ENCODE data around the gene PCSK7.

Gene PCSK7

DNA sequence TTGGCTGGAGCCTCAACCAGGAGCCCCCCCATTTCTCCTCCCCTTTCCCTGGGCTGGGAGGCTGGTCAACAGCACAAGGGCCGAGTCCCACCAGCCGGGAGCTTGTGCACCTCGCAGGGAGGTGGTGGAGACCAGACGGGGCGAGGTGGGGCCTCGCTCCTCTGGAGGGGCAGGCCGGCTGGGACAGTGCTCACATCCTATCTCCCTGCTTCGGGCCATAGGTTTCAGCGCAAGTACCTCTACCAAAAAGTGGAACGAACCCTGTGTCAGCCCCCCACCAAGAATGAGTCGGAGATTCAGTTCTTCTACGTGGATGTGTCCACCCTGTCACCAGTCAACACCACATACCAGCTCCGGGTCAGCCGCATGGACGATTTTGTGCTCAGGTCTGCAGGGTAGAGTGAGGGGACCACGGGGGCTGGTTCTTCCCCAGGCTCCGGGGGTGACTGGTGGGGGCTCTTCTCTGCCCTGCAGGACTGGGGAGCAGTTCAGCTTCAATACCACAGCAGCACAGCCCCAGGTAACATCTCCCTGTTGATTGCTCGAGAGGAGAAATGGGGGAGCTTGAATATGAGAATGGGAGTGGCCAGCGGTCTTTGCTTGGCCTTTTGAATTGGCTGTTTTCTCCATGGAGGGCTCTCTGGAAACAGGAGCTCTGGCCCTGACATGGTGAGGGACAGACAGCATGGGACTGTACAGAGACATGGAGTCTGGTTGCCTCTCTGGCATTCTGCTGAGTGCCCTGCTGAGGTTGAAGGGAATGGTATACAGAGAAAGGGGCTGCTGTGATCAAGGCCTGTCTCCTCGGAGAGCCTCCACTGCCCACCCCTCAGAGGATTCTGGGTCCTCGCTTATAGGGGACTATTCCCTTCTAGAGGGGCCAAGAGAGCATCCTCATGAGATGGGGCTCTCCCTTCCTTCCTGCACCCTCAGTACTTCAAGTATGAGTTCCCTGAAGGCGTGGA is 50.0 kb downstream of the PCSK7 start:
- no peak for DNase-seq (ENCODE audit: low spot score)

DNA sequence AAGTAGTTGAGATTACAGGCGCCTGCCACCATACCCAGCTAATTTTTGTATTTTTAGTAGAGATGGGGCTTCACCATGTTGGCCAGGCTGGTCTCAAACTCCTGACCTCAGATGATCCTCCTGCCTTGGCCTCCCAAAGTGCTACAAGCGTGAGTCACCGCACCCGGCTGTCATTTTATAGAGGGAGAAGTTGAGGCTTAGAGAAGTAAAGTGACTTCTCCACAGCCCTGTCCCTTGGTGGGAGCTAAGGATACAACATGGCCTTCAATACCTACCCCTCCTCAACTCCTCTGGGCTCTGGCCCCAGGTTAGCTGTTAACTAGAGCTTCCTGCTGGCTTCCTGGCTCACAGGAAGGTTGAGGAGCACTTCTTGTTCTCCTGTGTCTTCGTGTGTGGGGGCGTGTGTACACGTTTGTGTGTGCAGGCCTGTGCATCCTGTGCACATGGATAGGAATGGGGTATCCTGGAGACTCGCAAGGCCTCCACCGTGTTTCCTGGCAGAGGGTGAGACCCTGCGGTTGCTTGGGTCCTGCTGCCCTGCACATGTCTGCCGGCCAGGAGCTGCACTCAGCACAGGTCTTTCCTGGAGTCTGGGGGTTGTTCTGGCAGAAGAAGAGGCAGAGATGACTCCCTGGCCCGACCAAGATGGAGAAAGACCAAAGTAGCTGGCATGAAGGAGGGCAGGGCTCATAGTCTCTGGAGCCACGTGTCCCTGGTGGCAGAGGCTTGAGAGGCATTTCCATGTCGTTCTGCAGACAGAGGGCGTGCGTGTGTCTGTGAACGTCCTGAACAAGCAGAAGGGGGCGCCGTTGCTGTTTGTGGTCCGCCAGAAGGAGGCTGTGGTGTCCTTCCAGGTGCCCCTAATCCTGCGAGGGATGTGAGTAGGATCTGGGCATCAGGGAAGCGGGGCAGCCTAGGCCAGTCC is 51.0 kb downstream of the PCSK7 start:
- DNase-seq (ENCODE audit: low spot score): peak; percentile 78

DNA sequence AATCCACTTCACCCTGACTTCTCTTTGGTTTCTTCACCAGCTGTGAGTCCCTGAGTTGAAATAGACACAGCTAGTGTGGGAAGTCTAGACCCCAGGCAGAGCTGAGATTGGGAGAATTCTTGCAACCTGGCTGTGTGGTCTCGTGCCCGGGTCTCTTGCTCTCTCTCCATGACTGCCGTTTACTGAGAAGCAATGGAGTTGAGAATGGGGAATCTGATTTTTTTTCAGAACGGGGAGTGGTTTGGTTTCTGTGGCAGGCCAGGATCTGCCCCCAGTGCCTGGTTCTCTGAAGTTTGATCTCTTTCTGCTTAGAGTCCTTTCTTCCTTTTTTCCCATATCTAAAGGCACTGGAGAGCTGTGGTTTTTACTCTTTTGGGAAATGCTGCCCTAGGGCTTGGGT is 51.9 kb downstream of the PCSK7 start:
- DNase-seq (ENCODE audit: low spot score): no peak

DNA sequence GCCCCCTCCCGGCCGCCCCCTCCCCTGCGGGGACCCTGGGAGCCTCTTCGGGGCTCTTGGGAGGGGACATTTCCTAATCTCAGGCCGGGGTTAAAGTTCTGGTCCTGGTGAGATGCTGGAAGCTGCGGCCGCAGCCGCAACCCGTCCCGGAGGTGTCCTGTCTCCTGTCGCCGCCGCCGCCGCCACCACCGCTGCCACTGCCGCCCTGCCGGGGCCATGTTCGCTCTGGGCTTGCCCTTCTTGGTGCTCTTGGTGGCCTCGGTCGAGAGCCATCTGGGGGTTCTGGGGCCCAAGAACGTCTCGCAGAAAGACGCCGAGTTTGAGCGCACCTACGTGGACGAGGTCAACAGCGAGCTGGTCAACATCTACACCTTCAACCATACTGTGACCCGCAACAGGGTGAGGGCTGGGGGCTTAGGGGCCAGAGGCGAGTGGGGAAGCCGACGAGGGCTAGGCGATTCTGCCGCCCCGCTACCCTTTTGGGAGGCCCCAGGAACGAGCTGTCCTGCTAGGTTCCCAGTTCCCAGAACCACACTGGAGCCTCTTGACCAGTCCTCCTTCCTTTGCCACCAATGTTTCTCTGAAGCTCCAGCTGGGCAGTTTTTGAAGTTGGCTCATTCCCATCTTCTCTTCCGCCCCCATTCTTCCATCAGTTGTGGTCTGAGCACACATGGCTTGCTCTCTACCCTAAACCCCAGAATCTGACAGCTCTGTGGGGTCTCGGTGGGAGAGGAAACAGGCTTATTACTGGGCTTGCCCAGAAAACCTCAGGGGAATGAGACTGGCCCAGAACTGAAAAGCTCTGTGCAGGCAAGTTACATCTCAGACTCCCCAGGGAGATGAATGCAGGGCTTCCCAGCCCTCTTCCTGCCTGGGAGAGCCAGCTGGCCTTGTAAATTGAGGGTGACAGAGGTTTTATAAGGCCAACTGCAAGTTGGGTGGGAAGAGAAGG is 52.5 kb downstream of the PCSK7 start:
- peak; percentile 71 for DNase-seq (ENCODE audit: low spot score)

DNA sequence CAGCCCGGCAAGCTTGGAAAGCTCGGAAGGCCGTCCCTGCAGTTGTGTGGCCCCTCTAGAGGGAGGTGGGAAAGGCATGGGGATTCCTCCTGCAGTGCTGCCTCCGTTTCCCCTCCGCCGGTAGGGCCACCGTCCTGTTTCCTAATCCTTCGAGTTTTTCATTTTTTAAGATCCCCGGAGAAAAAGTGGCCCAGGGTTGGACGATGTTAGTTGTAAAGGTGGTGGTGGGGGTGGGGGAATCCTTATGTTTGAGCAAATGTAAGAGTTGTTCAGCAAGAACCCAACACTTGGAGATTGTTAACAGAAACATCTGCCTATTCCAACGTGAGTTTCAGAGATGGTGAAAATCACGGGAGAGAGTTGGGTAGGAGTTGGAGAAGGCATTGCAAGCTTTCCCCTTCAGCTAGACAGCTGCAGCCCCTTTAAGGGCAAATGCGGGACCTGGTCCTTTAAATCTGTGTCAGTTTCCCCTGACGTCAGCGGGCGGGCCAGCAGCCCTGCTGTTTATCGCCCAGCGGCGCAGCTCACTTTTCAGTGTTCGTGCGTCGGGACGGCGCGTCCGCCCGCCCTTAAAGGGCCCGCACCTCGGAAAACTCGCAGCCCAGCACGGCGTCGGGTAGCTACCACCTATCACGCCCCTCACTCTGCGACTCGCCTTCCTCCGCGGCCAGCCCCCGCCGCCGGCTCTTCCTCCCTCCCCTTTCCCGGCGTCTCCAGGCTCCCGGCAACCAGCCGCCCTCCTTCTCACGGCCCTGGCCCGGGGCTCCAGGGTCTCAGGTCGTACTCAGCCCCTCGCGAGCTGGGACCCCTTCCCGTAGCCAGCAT is 53.5 kb downstream of the PCSK7 start, which contains the start of gene SIDT2:
Gene SIDT2, plus strand, starts transcription at position 534 of the 825 bp plus-strand sequence. CDS start 521 bp downstream, outside the sequence.
- DNase-seq (ENCODE audit: low spot score): peak; percentile 93

DNA sequence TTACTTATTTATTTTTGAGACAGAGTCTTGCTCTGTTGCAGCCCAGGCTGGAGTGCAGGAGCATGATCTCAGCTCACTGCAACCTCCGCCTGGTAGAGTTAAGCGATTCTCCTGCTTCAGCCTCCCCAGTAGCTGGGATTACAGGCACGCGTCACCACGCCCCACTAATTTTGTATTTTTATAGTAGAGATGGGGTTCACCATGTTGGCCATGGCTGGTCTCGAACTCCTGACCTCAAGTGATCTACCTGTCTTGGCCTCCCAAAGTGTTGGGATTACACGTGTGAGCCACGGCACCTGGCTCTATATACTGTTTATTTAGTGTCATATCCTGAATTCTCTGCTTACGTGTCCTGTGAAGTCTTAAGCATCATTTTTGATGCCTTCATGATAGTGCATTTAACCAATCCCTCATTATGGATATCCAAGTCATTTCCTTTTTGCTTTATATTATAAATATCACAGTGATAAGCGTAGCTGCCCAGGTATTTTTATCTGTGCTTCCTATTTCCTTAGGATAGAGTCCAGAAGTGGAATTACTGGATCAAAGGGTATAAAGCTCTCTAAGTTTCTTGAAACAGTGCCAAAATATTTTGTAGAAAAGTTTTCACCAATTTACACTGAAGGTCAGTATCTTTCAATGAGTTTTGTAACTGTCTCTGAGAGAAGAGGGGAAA is 54.2 kb downstream of the PCSK7 start:
- DNase-seq (ENCODE audit: low spot score): no peak

DNA sequence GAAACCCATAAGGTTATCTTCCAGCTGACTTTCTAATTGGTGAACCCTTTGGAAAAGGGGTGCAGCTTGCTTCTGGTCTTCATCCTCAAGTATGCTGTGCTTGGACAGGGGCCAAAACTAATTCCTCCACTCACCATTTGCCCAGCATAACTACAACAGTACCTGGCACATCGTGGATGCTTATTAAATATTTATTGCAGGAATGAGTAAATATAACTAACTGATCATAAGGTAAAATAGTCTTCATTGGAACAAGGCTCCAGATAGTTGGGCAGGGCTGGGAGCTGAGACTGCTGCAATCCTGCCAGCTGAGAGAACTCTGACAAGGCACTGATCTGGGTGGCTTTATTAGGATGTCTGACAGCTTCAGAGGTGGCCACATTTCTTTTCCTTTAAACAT is 55.7 kb downstream of the PCSK7 start:
- DNase-seq (ENCODE audit: low spot score): no peak

DNA sequence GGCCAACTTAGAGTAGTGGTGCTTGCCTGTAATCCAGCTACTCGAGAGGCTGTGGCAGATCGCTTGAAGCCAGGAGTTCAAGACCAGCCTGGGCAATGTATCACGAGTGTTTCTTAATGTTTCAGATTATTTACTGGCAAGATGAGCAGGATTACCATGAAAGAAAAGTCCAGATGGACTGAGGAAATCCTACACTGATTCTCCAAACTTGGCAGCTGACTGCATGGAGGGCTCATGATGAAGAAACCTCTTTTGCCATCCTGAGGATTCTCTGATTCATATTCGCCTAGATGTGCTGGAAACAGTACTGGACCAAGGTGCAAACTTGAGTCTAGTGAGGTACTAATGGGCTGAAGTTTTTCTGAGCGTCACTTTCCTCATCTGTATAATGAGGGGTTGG is 56.1 kb downstream of the PCSK7 start:
- no peak for DNase-seq (ENCODE audit: low spot score)

DNA sequence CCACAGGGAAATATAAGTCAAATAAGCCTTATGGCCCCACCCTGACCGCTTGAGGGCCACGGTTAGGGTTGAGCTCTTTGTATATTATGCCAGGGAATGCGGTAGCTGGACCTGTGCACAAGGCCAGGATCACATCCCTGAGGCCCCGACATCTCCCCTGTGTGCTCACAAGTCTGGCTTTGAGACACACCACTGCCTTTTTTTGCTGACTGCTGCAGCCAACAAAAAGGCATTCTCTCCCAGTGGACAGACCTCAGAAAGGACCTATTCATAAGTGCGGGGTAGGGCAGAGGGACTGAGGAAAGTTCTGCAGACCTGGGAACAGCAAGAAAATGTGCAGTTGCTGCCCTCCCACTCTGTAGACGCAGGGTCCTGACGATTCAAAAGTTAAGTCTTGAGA is 56.8 kb downstream of the PCSK7 start:
- DNase-seq (ENCODE audit: low spot score): peak; percentile 11

DNA sequence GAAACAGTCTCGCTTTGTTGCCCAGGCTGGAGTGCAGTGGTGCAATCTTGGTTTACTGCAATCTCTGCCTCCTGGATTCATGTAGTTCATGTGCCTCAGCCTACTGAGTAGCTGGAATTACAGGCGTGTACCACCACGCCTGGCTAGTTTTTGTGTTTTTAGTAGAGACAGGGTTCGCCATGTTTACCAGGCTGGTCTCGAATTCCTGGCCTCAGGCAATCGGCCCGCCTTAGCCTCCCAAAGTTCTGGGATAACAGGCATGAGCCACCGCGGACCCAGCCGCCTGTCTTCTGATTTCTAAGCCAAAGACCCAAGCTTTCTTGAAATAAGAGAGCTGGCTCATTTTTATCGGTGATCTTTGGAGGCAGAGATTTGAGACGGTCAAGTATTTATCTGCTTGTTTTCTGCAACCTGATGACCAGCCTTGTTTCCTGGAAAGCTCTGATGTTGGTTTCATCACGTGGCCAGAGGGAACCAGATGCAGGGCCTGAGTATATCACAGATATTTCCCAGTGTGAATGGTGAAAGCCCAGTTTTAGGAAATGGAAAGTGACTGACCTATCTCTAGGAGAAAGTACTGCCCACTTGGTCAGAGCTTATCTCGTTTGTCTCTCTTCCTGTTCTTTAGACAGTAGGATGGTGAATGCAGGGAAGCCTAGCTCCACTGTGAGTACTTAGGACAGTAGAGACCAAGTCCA is 59.0 kb downstream of the PCSK7 start:
- no peak for DNase-seq (ENCODE audit: low spot score)

DNA sequence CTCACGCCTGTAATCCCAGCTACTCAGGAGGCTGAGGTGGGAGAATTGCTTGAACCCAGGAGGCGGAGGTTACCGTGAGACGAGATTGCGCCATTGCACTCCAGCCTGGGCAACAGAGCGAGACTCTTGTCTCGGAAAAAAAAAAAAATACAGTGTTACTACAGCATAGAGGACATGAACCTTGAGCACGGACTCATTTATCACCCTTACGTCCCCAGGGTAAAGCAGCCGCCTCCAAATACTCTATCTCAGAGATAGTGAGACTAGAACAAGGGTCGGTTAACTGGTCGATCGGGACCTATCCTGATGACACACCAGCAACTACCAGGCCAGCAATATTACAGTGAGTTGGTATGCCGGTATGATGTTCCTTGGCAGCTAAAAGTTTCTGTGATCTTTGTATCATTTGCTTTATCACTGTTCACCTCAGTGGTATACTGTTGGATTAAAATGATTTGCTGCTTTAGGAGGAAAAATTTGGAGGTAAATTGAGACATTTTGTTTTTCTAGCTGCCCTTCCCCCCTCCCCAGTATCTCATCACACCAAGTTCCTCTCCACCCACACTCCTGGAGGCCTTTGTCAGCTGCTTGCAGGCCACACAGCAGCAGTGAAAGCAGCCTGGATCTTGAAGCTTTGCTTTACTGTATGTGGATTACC is 60.3 kb downstream of the PCSK7 start:
- no peak for DNase-seq (ENCODE audit: low spot score)

DNA sequence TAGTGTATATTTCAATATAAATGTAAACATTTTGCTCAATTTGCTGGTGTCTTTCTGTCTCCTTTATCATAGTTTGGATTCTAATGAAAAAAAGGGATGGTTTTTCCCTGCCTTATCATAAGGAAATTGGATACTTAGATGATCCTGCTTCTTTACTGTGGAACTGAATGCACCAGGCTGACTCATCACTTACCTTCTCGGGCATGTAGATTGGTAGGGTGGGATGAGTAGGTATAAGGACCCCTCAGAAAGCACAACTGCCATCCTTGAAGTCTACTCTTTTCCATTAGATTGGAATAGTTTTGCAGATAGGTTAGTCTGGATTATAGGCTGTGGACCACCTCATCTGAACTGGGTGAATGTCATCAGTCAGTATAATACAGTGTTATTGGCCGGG is 60.9 kb downstream of the PCSK7 start:
- DNase-seq (ENCODE audit: low spot score): no peak

DNA sequence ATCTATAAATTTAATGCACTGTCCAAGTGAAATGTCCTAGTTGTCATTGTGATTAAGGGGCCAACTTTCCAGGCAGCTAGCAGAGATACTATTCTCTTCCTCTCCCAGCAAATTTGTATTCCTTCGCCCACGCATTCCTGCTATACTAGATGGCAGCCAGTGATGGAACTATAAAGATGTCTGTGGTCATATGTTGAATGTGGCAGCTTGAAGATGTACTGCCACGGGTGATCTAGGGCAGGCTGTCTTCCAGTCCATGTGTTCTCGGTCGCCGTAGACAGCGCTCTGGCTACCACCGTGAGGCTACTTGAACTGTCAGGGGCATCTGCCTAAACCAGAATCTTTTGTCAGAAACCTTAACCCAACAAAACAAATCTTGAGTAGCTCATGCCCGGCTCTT is 61.7 kb downstream of the PCSK7 start:
- no peak for DNase-seq (ENCODE audit: low spot score)

DNA sequence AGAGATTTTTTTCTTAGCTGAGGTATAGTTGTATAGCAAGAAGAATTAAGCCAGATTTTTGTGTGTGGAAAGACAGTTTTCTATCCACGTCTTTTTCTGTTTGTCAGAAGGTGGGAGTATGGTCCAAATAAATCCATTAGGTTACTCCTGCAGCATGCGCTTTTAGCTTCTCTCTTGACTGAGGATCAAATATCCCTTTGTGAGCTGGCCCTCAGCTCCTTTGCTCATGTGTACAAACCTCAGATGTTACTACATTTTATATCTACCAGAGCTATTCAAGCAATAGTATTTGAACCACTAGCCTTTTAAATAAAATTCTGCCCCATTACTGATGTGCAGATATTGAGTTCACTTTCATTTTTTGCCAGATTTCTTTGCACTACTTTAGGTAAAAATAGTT is 62.1 kb downstream of the PCSK7 start:
- DNase-seq (ENCODE audit: low spot score): no peak

DNA sequence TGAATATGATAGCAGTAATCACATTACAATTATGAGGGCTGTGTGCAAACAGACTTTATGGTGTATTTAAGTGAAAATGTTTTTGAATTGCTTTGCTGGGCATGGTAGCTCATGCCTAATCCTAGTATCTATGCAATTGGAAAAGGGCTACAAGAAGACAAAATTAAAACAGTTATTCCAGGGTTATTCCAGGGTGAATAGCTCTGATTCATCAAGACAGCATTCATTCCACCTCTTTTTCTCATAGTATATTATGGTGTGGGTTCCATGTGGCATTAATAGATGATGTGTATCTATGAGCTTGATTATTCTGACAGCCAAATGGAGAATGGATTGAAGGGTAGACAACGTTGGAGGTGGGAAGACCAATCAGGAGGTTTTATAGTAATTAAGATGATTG is 65.4 kb downstream of the PCSK7 start:
- DNase-seq (ENCODE audit: low spot score): no peak

DNA sequence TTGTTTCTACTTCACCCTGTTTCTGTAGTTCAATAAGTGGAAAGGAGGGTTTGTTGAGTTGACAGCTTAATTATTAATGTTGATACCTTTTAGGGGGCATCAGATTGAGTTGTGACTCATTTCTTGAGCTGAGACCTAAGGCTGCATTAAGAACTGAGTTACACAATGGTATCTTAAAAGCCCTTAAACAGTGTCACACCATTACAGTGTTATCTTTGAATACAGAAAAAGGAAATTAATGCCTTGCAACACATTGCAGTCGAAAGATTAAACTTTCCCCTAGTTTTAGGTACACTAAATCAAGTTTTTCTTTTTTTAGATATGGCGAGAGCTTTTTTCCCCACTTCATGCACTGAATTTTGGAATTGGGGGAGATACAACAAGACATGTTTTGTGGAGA is 71.0 kb downstream of the PCSK7 start:
- no peak for DNase-seq (ENCODE audit: low spot score)

DNA sequence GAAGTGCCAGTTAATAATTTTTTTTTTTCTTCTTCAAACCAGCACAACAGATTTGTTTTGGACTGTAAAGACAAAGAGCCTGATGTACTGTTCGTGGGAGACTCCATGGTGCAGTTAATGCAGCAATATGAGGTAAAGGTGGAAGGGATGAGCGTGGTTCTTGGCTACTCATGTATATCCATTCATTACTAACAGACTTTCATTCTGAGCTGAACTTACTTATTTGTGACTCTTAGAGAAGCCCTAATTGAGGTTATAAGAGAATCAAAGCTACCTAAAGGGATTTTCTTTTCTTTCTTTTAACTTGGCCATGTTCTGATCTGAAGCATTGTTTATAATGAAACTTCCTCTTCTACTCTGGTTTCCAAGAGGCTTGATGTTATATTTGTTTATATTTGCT is 72.0 kb downstream of the PCSK7 start:
- DNase-seq (ENCODE audit: low spot score): no peak

DNA sequence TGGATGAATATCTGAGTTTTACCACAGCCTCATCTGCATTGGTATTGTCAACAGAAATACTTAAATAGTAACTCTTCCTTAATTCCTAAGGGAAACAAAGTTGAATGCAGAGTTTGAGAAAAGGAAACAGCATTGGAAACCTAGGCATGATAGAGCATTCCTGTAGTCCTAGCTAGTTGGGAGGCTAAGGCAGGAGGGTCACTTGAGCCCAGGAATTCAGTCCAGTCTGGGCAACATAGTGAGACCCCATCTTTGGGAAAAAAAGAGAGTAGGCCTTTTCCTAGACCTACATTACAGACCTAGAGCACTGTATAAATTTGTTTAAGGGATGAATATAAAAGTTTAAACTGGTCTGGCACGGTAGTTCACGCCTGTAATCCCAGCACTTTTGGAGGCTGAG is 74.4 kb downstream of the PCSK7 start:
- DNase-seq (ENCODE audit: low spot score): no peak

DNA sequence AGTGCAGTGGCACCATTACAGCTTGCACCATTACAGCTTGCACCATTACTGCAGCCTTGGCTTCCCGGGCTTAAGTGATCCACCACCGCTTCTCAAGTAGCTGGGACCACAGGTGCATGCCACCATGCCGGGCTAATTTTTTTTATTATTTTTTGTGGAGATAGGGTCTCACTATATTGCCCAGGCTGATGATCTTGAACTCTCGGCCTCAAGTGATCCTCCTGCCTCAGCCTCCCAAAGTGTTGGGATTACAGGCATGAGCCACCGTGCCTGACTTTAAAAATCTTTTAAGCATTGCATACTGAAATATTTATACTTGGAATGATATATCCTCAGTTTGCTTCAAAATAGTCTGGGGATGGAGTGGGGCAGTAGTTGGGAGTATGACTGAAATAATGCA is 77.4 kb downstream of the PCSK7 start:
- DNase-seq (ENCODE audit: low spot score): no peak

Measured in D341Med (cell line).